Erythroblast (primary cell): ENCODE measurements around the gene ELOVL6.

ENCODE experiments used
- GATA1 ChIP-seq: IDR thresholded peaks from 2 replicates; pipeline ENCODE4 v1.6.1; 2011; ENCODE audit warnings: low read depth, mild to moderate bottlenecking, control low read depth, low read length, moderate library complexity
- POLR2A ChIP-seq: IDR thresholded peaks from 2 replicates; pipeline ENCODE4 v1.6.1; 2011; ENCODE audit warnings: mild to moderate bottlenecking, low read length

GRCh38 chr4:110091434-110092140 lies 106.8 kb downstream of the ELOVL6 start:
- no peak for TF ChIP-seq POLR2A
- no peak for TF ChIP-seq GATA1
